CD14-positive monocyte (primary cell): ENCODE results near the gene MYO1D. TPM values are rescaled to one million over a fixed set of nuclear protein-coding genes. Genes with fewer than 3 reads are reported as not detected.

Experiments
- DNase-seq, 3 donors: peaks; one replicate each; pipeline ENCODE4 v3.0.0-alpha.2; 2011 to 2022
- H2AFZ ChIP-seq: 2 replicates; pipeline ENCODE4 v1.6.0; 2012; ENCODE audit warnings: mild to moderate bottlenecking, low read depth, low read length, inconsistent platforms; ENCODE audit not compliant: insufficient read depth, poor library complexity, severe bottlenecking
- H3K27ac ChIP-seq, 2 donors: 1 replicate in 1 of 2; 2 replicates in 1 of 2; pipeline ENCODE4 v1.5.1; 2012 to 2013; ENCODE audit warnings: low read length in 2 of 2, control low read depth in 1 of 2, inconsistent platforms in 1 of 2, low read depth in 1 of 2, mild to moderate bottlenecking in 1 of 2
- H3K27me3 ChIP-seq, 2 donors: one replicate each; pipeline versions ENCODE4 v1.6.0 to v1.6.1; 2011 to 2013; ENCODE audit warnings: low read length in 2 of 2; ENCODE audit not compliant: control insufficient read depth in 2 of 2, insufficient read depth in 2 of 2
- H3K36me3 ChIP-seq, 2 donors: replicated peaks in 1 of 2; 1 replicate in 1 of 2; 2 replicates in 1 of 2; pipeline versions ENCODE4 v1.5.1 to v1.6.1; 2012 to 2013; ENCODE audit warnings: low read length in 2 of 2, control low read depth in 1 of 2, inconsistent platforms in 1 of 2, mild to moderate bottlenecking in 1 of 2; ENCODE audit not compliant: insufficient read depth in 2 of 2, control insufficient read depth in 1 of 2
- H3K4me1 ChIP-seq, 2 donors: 1 replicate in 1 of 2; 2 replicates in 1 of 2; pipeline versions ENCODE4 v1.5.1 to v1.6.1; 2012 to 2013; ENCODE audit warnings: low read length in 2 of 2, control low read depth in 1 of 2, inconsistent platforms in 1 of 2, mild to moderate bottlenecking in 1 of 2, moderate library complexity in 1 of 2; ENCODE audit not compliant: insufficient read depth in 2 of 2, control insufficient read depth in 1 of 2
- H3K4me2 ChIP-seq: replicated peaks from 2 replicates; pipeline ENCODE3; 2012; ENCODE audit warnings: low read length, moderate library complexity, mild to moderate bottlenecking; ENCODE audit not compliant: poor library complexity, severe bottlenecking; ENCODE audit errors: extremely low read depth
- H3K4me3 ChIP-seq, 3 experiments: fragments of 200-600 bp in 1 of 3; sonication (generic) in 1 of 3; replicated peaks in 1 of 3; 1 replicate in 2 of 3; 2 replicates in 1 of 3; pipeline ENCODE4 v1.5.1; 2011 to 2013; ENCODE audit warnings: low read length in 3 of 3, mild to moderate bottlenecking in 3 of 3, control low read depth in 2 of 3, low read depth in 2 of 3, inconsistent platforms in 1 of 3, moderate library complexity in 1 of 3
- H3K79me2 ChIP-seq: 2 replicates; pipeline ENCODE4 v1.6.0; 2012; ENCODE audit warnings: mild to moderate bottlenecking, control low read depth, inconsistent platforms, low read length, moderate library complexity; ENCODE audit not compliant: insufficient read depth
- H3K9ac ChIP-seq: 2 replicates; pipeline ENCODE4 v1.6.0; 2017; ENCODE audit warnings: low read length, mild to moderate bottlenecking; ENCODE audit not compliant: insufficient read depth, poor library complexity, severe bottlenecking
- H3K9me3 ChIP-seq, 2 donors: replicated peaks in 1 of 2; 1 replicate in 1 of 2; 2 replicates in 1 of 2; pipeline versions ENCODE4 v1.5.1 to v1.6.1; 2012 to 2013; ENCODE audit warnings: low read length in 2 of 2, control low read depth in 1 of 2; ENCODE audit not compliant: control insufficient read depth in 1 of 2, insufficient read depth in 1 of 2
- H4K20me1 ChIP-seq: 2 replicates; pipeline ENCODE4 v1.6.0; 2012; ENCODE audit warnings: mild to moderate bottlenecking, low read length, control low read depth, moderate library complexity; ENCODE audit not compliant: insufficient read depth
- H3K27ac Mint-ChIP-seq, 7 donors: one replicate each; pipeline ENCODE4 v1.8.0; 2020; ENCODE audit warnings: mild to moderate bottlenecking in 7 of 7, mixed read lengths in 7 of 7, moderate library complexity in 6 of 7, inconsistent platforms in 2 of 7
- H3K27me3 Mint-ChIP-seq, 3 donors: one replicate each; pipeline ENCODE4 v1.8.0; 2021 to 2022; ENCODE audit warnings: low read depth in 3 of 3, mild to moderate bottlenecking in 3 of 3, mixed read lengths in 3 of 3, moderate library complexity in 3 of 3, inconsistent platforms in 1 of 3
- H3K36me3 Mint-ChIP-seq, 2 donors: one replicate each; pipeline ENCODE4 v1.8.0; 2020; ENCODE audit warnings: mixed read lengths in 2 of 2, inconsistent platforms in 1 of 2, mild to moderate bottlenecking in 1 of 2
- H3K4me1 Mint-ChIP-seq: one replicate; pipeline ENCODE4 v1.8.0; 2020; ENCODE audit warnings: mild to moderate bottlenecking, mixed read lengths
- H3K4me3 Mint-ChIP-seq, 2 donors: one replicate each; pipeline ENCODE4 v1.8.0; 2020; ENCODE audit warnings: mild to moderate bottlenecking in 2 of 2, mixed read lengths in 2 of 2, moderate library complexity in 1 of 2
- H3K9me3 Mint-ChIP-seq, 7 donors: one replicate each; pipeline ENCODE4 v1.8.0; 2020 to 2022; ENCODE audit warnings: mixed read lengths in 7 of 7, mild to moderate bottlenecking in 6 of 7, moderate library complexity in 6 of 7, inconsistent platforms in 2 of 7
- CTCF ChIP-seq: fragments of 200-600 bp; IDR thresholded peaks from one replicate; pipeline ENCODE4 v1.8.0; 2022; ENCODE audit warnings: antibody characterized with exemption, mild to moderate bottlenecking
- WGBS: methylation state at CpG from one replicate; pipeline ENCODE4 v1.1.5; 2013; ENCODE audit warnings: missing lambda C conversion rate; ENCODE audit not compliant: insufficient coverage; 5-methylcytosine and 5-hydroxymethylcytosine counted together
- intact Hi-C, 2 donors: fragments of 100-400 bp; cut with micrococcal nuclease; formaldehyde crosslinking; loops; one replicate each; pipeline versions ENCODE4 v1.15.0 to v1.15.1; 2023
- polyA plus RNA-seq, 3 donors: library from polyadenylated mRNA; depleted of rRNA in 1 of 3; unstranded in 2 of 3; stranded (reverse) in 1 of 3; fragments of 300-500 nt in 2 of 3; fragments of >200 nt in 1 of 3; fragmentation: Illumina TruSeq in 2 of 3; gene quantifications; 1 replicate in 2 of 3; 2 replicates in 1 of 3; pipeline ENCODE4 v1.2.3, GENCODE V29; 2012 to 2021

MYO1D gene
- polyA plus RNA-seq, 3 donors: 0.22 to 0.39 (median 0.26) TPM

- no peak overlapping the region for H3K4me2 ChIP-seq
- no peaks in the 10 kb centered on the region for H3K36me3 ChIP-seq
- no peak for TF ChIP-seq CTCF
- no peak overlapping the region for H3K4me3 ChIP-seq
- Mint-ChIP-seq H3K27me3 (peaks cover 0 to 13% (median 11%) of the 10 kb centered on the region in 3 donors), H3K4me3 (no peak overlapping the region), H3K27ac (no peak overlapping the region), H3K4me1 (no peaks in the 10 kb centered on the region), H3K9me3 (peaks cover 0 to 4% (median 0%) of the 10 kb centered on the region in 7 donors), H3K36me3 (no peaks in the 10 kb centered on the region)
- intact Hi-C loops: no loop called here
- WGBS: no CpG with 5 or more reads among the region's 3 CpGs
- no peaks in the 10 kb centered on the region for H4K20me1 ChIP-seq
- no peak overlapping the region for H3K27ac ChIP-seq
- no peak overlapping the region for H2AFZ ChIP-seq
- no peaks in the 10 kb centered on the region for H3K4me1 ChIP-seq
- H3K9ac ChIP-seq: no peak overlapping the region
- H3K9me3 ChIP-seq: no peaks in the 10 kb centered on the region
- H3K27me3 ChIP-seq: peaks cover 0 to 3% of the 10 kb centered on the region in 2 donors
- no peak for DNase-seq
- no peaks in the 10 kb centered on the region for H3K79me2 ChIP-seq
Observed at GRCh38 chr17:32904891-32905290, 28.0 kb upstream of the MYO1D start.

- no peaks in the 10 kb centered on the region for H4K20me1 ChIP-seq
- no peak for TF ChIP-seq CTCF
- no peak overlapping the region for H3K4me2 ChIP-seq
- whole genome bisulfite sequencing: 100% methylated on average over 1 of the region's 5 CpGs
- H3K27me3 ChIP-seq: peaks cover 2 to 3% of the 10 kb centered on the region in 2 donors
- no peak overlapping the region for H2AFZ ChIP-seq
- H3K79me2 ChIP-seq: no peaks in the 10 kb centered on the region
- Mint-ChIP-seq H3K27me3 (peaks cover 0 to 13% (median 11%) of the 10 kb centered on the region in 3 donors), H3K27ac (no peak overlapping the region), H3K36me3 (no peaks in the 10 kb centered on the region), H3K4me1 (no peaks in the 10 kb centered on the region), H3K4me3 (no peak overlapping the region), H3K9me3 (peaks cover 0 to 4% (median 0%) of the 10 kb centered on the region in 7 donors)
- no peaks in the 10 kb centered on the region for H3K9me3 ChIP-seq
- no peak for DNase-seq
- intact Hi-C loops: no loop called here
- H3K9ac ChIP-seq: no peak overlapping the region
- no peak overlapping the region for H3K27ac ChIP-seq
- H3K36me3 ChIP-seq: no peaks in the 10 kb centered on the region
- no peak overlapping the region for H3K4me3 ChIP-seq
- H3K4me1 ChIP-seq: no peaks in the 10 kb centered on the region
Observed at GRCh38 chr17:32903774-32904673, 27.1 kb upstream of the MYO1D start.
